Measurements from ENCODE around the gene GPSM3. TPM values are rescaled to one million over a fixed set of nuclear protein-coding genes. Genes with fewer than 3 reads are reported as not detected.
"Not testable (repeated sequence)": the region's sequence is repeated elsewhere in the genome, so short reads cannot be mapped to it uniquely, and the experiment has no call there.

Gene GPSM3
- 4.1 TPM for total RNA-seq
- long read RNA-seq, partial matches to known transcripts, result 1 of 3 reads
- long read RNA-seq, other reads (novel, unspliced or antisense), result 0 of 3 reads

DNA sequence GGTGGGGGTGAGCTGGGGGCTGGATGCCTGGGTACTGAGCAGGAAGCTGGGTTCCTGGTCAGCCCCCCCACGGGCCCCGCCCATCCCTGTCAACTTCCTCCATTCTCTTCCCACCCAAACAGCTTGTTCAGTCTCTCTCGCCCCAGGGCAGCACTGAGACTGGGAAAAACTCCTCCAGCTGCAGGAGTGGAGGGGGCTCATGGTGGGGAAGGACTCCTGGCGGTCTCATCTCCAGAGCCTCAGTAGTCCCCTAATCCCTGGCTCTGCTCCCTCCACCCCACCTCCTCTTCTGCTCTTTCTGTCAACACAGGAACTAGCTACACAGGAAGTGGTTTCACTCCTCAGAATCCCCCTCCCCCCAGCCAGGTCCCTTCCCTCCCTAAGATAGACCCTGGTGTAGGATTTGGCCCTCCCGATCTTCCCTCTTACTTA, at the start of gene GPSM3:
TSS of gene GPSM3 (minus strand) at position 36 of the 432 bp plus-strand sequence. CDS start 130 bp downstream, outside the sequence.
- intact Hi-C loops (cut with DNase I), result no loop called here
- ATAC-seq (ENCODE audit: poor library complexity), result no peak
- DNase-seq, result peak; percentile 81

- intact Hi-C loops (cut with DNase I), result loop anchor here (10.0 kb wide), 1 partner anchor 164 kb away; the partner anchor contains the start of gene BTNL2
- no peak for DNase-seq
Observed at GRCh38 chr6:32240686-32241085, 48.2 kb upstream of the GPSM3 start.

GRCh38 chr6:32239462-32239861, 47.0 kb upstream of the GPSM3 start:
- DNase-seq, result no peak
- intact Hi-C loops (cut with DNase I), result no loop called here
- ATAC-seq (ENCODE audit: poor library complexity), result no peak

More at GRCh38 chr6:32240686-32241085, 48.2 kb upstream of the GPSM3 start:
- ATAC-seq (ENCODE audit: poor library complexity), result no peak

GRCh38 chr6:32234934-32235333, 42.5 kb upstream of the GPSM3 start:
- ATAC-seq (ENCODE audit: poor library complexity), result no peak
- DNase-seq, result no peak

DNA sequence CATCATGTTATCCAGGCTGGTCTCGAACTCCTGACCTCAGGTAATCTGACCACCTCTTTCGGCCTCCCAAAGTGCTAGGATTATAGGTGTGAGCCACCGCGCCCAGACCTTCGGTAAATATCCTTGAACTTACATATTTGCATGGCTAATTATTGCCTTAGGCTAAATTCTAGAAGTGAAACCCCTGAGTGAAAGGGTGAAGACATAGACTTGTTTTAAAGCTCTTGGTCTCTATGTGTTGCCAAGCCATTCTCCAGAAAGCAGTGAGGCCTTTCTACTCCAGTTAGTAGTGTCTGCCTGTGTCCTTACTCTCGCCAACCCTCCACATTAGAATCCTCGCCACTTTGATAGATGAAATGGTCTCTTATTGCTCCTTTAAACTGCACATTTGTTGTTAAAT, 34.0 kb upstream of the GPSM3 start:
- intact Hi-C loops (cut with DNase I), result no loop called here
- DNase-seq, result no peak
- no peak for ATAC-seq (ENCODE audit: poor library complexity)

More at GRCh38 chr6:32234934-32235333, 42.5 kb upstream of the GPSM3 start:
- intact Hi-C loops (cut with DNase I), result no loop called here

DNA sequence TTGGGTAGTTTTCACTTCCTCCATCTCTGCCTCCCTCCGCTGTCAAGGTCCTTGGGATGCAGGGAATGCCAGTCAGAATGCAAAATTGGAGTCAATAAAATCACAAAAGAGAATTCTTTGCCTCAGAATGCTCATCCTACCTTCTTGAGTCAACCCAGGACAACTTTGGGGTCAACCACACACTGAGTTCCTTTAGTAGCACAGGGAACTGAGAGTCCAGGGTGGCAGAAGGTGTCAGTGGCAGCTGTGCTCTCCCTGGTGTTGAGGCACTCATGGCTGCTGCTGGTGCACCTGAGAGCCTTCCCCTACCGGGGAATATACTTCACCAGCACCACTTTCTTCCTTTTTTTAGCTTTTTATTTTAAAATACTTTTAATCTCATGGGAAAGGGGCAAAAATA, 32.3 kb upstream of the GPSM3 start:
- DNase-seq (no peak), ATAC-seq (ENCODE audit: poor library complexity) (no peak)
- intact Hi-C loops (cut with DNase I), result no loop called here

- DNase-seq, result peak; percentile 59
- intact Hi-C loops (cut with DNase I), result no loop called here
- ATAC-seq (ENCODE audit: poor library complexity), result peak; percentile 63
Observed at GRCh38 chr6:32223258-32224235, 31.1 kb upstream of the GPSM3 start, which contains the start of gene NOTCH4. TSS of gene NOTCH4 (minus strand) at chr6:32224067. CDS start at chr6:32223928, 139 bp downstream.

DNA sequence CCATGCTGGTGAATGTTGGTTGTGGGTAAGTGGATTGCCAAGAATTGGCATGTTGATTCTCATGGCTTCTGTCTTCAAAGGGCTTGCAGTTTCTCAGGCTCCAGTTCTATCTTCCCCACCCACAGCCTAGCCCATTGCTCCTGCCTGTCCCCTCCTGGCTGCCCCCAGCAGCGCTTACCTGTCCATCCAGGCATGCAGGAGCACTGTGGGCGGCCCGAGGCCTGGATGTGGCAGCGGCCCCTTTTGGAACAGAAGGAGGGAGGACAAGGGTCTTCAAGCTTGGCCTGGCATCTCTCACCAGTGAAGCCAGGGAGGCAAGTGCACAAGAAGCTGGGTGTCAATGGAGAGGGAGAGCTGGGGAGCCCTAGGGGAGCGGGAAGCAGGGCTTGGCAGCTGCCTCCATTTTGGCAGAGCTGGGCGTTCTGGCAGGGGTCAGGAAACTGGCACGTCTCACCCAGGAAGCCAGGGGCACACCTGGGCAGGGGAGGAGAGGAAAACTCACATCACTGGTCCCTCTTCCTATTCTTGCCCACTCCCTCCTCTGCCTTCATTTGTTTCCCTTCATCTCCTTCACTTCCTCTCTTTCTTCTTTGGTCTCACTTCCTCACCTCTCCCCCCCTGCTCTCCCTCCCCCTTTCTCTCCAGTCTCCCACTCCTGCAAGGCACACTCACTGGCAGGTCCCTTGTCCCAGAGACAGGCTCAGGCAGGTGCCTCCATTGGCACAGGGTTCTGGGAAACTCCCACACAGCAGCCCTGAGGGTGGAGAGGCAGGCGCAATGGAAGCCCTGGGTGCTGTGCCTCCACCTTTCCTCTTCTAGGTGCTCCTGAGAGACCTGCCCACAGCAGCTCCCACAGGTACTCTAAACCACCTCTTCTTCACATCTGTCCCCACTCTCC, 30.1 kb upstream of the GPSM3 start:
- intact Hi-C loops (cut with DNase I), result no loop called here
- no peak for DNase-seq
- no peak for ATAC-seq (ENCODE audit: poor library complexity)

- intact Hi-C loops (cut with DNase I), result no loop called here
- DNase-seq (no peak), ATAC-seq (ENCODE audit: poor library complexity) (no peak)
Observed at GRCh38 chr6:32220021-32220420, 27.6 kb upstream of the GPSM3 start.

DNA sequence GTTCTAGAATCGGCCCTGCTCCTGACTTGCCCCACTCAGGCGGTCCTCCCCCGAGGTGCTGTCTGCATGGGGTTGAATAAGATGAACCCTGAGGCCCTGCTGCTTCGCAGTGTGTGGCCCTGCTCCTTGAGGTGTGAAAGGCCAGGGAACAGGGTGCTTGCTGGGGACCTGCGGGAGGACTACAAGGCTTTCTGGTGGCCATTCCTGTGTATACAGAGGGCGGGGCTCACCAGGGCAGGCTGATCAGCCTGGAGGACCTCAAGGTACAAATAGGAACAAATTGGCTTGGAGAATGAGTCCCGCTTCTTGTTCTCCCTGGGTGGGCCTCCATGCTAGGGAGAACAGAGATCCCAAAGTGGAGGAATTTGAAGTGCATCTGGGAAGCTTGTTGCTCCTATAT, 25.7 kb upstream of the GPSM3 start:
- DNase-seq (no peak), ATAC-seq (ENCODE audit: poor library complexity) (no peak)
- intact Hi-C loops (cut with DNase I), result no loop called here

DNA sequence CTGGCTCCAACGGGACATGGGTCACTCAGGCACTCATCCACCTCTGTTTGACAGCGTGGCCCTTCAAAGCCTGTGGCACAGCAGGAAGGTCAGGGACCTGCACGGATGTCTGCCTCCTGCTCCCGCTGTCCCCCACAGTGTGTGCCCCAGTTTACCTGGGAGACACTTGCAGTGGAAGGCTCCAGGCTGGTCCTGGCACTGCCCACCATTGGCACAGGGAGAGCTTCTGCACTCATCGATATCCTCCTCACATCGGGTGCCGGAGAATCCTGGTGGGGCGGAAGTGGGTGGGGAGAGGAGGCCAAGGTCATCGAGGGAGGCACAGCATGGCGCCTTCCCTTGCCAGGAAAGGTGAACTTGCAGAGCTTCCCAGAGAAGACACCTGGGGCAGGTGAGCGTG, 24.6 kb upstream of the GPSM3 start:
- ATAC-seq (ENCODE audit: poor library complexity) (no peak), DNase-seq (no peak)
- intact Hi-C loops (cut with DNase I), result no loop called here

DNA sequence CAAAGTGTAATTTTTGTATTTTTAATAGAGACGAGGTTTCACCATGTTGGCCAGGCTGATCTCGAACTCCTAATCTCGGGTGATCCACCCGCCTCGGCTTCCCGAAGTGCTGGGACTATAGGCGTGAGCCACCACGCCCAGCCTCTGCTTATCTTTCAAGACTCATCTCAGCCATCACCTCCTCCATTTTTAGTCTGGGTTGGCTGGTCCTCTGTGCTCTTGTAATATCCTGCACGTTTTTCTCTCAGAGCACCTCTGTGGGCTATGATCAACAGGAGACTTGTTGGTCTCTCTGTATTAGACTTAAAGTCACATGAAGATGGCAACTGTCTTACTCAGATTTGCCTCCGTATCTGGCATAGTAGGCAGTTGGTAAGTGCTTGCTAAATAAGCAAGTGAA, 23.8 kb upstream of the GPSM3 start:
- ATAC-seq (ENCODE audit: poor library complexity) (no peak), DNase-seq (no peak)
- intact Hi-C loops (cut with DNase I), result no loop called here

GRCh38 chr6:32215617-32216016, 23.2 kb upstream of the GPSM3 start:
- DNase-seq (no peak), ATAC-seq (ENCODE audit: poor library complexity) (no peak)
- intact Hi-C loops (cut with DNase I), result no loop called here

DNA sequence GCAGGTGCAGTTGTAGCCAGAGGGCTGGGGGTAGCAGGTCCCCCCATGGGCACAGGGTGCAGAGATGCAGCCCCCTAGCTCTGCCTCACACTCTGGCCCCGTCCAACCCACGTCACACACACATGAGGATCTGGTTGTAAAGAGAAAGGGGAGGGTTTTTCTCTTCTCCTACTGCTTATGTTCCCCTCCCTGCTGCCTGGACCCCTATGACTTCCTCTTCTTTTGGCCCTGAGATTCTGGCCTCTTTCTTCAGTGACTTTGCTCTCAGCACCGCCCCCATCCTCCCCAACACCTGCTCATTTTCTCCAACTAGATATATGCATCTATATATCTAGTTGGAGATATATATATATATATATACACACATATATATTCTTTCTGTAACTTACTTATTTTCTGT, 21.7 kb upstream of the GPSM3 start:
- intact Hi-C loops (cut with DNase I), result no loop called here

GRCh38 chr6:32213649-32214048, 21.2 kb upstream of the GPSM3 start:
- ATAC-seq (ENCODE audit: poor library complexity) (no peak), DNase-seq (no peak)
- intact Hi-C loops (cut with DNase I), result no loop called here

More for the DNA sequence above, 21.7 kb upstream of the GPSM3 start:
- no peak for DNase-seq
- no peak for ATAC-seq (ENCODE audit: poor library complexity)

DNA sequence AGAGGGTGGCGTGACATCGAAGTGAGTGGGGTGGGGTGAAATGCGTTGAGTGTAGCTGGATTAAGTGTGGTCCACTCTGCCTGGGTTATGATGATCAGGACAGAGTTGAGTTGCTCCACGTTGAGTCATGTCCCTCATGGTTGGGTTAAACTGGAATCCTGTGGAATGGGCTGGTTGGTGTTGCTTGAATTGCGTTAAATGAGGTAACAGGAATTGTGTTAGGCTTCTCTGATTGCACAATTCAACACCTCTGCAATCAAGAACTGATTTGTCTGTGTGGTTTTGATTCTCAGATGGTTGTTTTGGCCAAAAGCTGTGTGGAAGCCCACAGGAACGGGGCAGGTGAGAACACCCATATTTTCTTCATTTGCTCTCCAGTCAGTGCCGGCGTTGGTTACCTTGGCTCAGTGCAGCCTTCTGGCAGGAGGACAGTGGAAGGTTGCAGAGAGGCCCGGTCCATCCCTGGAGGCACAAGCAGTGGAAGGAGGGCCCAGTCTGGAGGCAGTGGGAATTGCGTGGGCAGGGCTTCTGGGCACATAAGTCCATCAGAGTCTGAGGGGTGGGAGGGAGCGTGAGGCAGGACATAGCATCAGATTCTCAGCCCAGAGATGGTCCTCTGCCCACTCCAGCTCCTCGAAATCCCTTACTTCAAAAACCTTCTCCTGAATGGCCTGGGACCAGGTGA, 19.8 kb upstream of the GPSM3 start:
- no peak for ATAC-seq (ENCODE audit: poor library complexity)
- no peak for DNase-seq
- intact Hi-C loops (cut with DNase I), result no loop called here

DNA sequence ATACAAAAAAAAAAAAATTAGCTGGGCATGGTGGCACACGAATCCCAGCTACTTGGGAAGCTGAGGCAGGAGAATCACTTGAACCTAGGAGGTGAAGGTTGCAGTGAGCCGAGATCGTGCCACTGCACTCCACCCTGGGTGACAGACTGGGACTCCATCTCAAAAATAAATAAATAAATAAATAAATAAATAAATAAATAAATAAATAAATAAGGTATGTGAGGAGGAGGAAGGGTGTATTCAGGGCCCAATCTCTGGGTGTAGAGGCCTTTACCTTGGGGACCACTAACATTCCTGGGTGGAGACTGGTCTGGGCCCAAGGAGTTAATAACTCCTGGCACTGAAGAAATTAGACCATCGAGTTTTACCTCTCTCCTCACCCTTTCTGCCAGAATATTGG, 19.0 kb upstream of the GPSM3 start:
- intact Hi-C loops (cut with DNase I); DNase-seq; ATAC-seq (ENCODE audit: poor library complexity): not testable (repeated sequence)

DNA sequence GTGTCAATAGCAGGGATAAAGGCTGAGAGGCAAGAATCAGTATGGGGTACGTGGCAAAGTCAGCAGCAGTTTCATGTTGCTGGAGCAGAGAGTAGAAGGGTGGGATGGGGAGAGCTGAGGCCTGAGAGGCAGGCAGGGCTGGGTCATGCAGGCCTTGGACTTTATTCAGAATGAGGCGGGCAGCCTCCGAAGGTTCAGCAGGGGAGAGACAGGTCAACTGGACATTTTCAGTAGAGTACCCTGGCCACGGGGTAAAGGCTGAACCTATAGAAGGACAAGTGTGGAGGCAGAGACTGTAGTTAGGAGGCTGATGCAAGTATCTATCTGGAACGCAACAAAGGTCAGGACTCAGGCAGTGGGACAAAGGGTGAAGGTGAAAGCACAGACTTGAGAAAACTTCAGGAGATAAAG, 17.8 kb upstream of the GPSM3 start:
- DNase-seq (no peak), ATAC-seq (ENCODE audit: poor library complexity) (no peak)
- intact Hi-C loops (cut with DNase I), result no loop called here
